Measurements from ENCODE around the gene ZP2.

Gene ZP2

GRCh38 chr16:21150375-21151001 lies 60.9 kb downstream of the ZP2 start, which contains the start of gene DNAH3:
Gene DNAH3 (minus strand): TSS chr16:21150846. CDS start chr16:21150319, 527 bp downstream.
- DNase-seq (ENCODE audit: low read depth in 2 of 2): no peak

Data from fibroblast of skin of left quadriceps (primary cell).